GM18499 (cell line): Measurements from ENCODE around the gene ACER2.
"Not testable (repeated sequence)": the region's sequence is repeated elsewhere in the genome, so short reads cannot be mapped to it uniquely, and the experiment has no call there.

Source experiments
- ATAC-seq: cut with Tn5 transposase; IDR thresholded peaks from one replicate; pipeline ENCODE4 v1.9.1; 2021; ENCODE audit warnings: moderate number of reproducible peaks; ENCODE audit not compliant: insufficient read depth, unreplicated experiment

ACER2 gene

GRCh38 chr9:19405771-19406170 lies 3.0 kb upstream of the ACER2 start:
- no peak for ATAC-seq

GRCh38 chr9:19408316-19408692 lies 505 bp upstream of the ACER2 start:
- no peak for ATAC-seq

- no peak for ATAC-seq
Measured at GRCh38 chr9:19409401-19410194, 789 bp downstream of the ACER2 start.

GRCh38 chr9:19410195-19410503 lies 1.3 kb downstream of the ACER2 start:
- no peak for ATAC-seq

GRCh38 chr9:19410594-19410993 lies 1.8 kb downstream of the ACER2 start:
- no peak for ATAC-seq

GRCh38 chr9:19411316-19411715 lies 2.5 kb downstream of the ACER2 start:
- ATAC-seq = no peak

GRCh38 chr9:19413456-19413855 lies 4.6 kb downstream of the ACER2 start:
- not testable (repeated sequence) for ATAC-seq

- no peak for ATAC-seq
Measured at GRCh38 chr9:19416143-19416542, 7.3 kb downstream of the ACER2 start.

- no peak for ATAC-seq
Measured at GRCh38 chr9:19420877-19421276, 12.1 kb downstream of the ACER2 start.

GRCh38 chr9:19423163-19423562 lies 14.4 kb downstream of the ACER2 start:
- no peak for ATAC-seq

GRCh38 chr9:19424176-19424779 lies 15.5 kb downstream of the ACER2 start:
- peak; percentile 78 for ATAC-seq

GRCh38 chr9:19429595-19429994 lies 20.8 kb downstream of the ACER2 start:
- ATAC-seq = no peak

- no peak for ATAC-seq
Measured at GRCh38 chr9:19430201-19430760, 21.5 kb downstream of the ACER2 start.

- ATAC-seq = no peak
Measured at GRCh38 chr9:19431361-19432171, 22.8 kb downstream of the ACER2 start.

GRCh38 chr9:19432473-19432872 lies 23.7 kb downstream of the ACER2 start:
- ATAC-seq = no peak

GRCh38 chr9:19433729-19434128 lies 24.9 kb downstream of the ACER2 start:
- not testable (repeated sequence) for ATAC-seq

- ATAC-seq = no peak
Measured at GRCh38 chr9:19440376-19440775, 31.6 kb downstream of the ACER2 start.

- no peak for ATAC-seq
Measured at GRCh38 chr9:19440823-19441580, 32.2 kb downstream of the ACER2 start.

- ATAC-seq = peak; percentile 92
Measured at GRCh38 chr9:19441730-19442129, 32.9 kb downstream of the ACER2 start.

GRCh38 chr9:19442240-19442639 lies 33.4 kb downstream of the ACER2 start:
- ATAC-seq = no peak
